Cerebellar cortex (tissue), 1 donor: ENCODE data around the gene RBCK1.
"Not testable (repeated sequence)": the region's sequence is repeated elsewhere in the genome, so short reads cannot be mapped to it uniquely, and the experiment has no call there.

Source experiments
- DNase-seq: peaks from one replicate; pipeline ENCODE4 v3.0.0-alpha.2; 2015; ENCODE audit warnings: low spot score

The RBCK1 gene

DNA sequence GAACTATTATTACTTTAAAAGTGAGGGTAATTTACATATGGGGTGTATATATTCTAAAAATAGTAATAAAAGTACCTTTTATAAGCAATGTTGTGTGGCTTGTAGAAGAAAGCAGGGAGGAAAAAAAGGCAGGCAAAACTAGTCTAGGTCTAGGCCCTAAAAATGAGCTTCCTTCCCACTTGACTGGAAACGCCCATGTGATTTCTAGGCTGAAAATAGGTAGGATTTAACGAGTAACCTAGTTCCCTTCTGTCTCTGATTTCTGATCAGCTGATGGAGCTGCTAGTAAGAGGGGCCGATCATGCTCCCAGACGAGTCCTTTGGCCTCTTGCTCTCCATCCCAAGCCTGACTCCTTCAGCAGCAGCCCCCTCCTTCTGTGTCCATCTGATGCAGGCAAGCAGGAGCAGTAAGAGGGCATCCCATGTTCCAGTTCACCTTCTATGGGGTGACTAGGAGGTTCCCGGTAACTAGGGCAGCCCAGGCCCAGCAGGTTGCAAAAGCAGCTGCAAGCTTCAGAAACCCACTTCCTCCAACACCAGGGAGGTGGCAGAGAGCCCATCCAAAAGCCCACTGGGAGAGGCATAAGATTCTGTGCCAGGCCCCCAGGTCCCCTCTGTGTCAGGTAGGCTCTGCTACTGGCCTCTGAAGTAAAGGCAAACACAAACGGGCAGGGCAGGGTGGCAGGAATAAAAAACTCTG is 29.8 kb downstream of the RBCK1 start:
- DNase-seq: no peak

DNA sequence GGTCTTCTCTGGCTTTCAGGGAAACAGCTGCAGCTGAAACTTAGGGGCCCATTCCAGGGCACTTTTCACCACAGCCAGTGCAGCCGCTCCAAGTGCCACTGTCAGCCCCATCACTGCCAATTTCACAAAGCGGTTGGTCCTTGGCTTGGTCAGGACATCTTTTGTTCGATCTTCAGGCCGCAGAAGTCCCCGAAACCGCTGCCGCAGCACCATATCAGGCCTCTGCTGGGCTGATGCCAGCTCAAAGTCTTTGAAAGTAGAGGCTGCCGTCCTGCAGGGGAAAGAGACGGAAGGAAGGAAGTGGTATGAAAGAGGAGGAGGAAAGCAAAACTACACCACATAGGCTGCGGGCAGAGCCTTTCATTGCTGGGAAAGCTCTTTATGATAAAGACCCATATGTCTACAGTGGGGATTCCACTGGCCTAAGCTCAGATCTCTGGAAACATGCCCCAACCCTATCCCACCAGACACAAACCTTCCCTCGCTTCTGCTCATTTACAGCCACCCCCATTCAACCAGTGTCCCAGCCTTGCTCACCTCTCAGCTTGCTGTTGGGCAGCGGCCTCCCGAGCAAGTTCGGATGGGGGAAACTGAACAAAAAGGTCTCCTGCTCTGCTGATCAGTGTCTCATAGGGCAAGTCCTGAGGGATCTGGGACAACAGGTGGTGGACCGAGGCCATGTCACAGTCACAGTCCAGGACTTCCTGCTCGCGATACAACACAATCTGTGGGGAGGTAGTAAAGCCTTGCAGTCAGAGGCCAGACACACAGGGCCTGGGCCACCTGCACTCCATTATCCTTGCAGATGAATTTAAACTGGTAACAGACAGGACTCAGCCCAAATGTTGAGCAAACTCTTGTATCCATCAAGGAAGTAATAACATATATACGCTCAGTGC is 30.7 kb downstream of the RBCK1 start:
- DNase-seq: no peak

DNA sequence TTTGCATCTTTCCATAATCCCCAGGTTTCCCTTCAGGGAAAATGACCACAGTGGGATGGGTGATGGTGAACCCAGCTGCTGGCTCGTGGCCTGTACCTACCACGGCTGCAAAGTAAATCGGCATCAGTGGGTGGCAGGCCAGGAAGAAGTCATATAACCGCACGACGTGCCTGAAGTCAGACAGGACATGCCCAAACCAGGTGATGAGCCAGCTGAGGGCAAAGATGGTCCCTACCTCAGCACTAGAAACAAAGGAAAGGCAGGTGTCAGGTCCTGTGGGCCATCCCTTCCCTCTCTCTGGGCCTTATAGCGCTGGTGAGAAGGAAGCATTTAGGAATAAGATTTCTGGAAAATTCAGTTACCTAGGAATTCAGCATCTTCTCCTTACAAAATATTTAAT is 32.0 kb downstream of the RBCK1 start:
- no peak for DNase-seq

DNA sequence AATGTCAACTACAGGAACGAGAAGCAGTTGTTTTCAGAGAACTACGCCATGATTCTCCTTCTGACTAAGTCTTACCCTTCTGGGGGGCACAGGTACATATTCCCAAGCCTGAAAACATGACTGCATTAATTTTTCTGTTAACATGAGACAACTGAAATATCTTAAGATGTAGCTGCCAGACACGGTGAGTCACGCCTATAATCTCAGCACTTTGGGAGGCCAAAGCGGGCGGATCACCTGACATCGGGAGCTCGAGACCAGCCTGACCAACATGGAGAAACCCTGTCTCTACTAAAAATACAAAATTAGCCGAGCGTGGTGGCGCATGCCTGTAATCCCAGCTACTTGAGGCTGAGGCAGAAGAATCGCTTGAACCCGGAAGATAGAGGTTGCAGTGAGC is 32.5 kb downstream of the RBCK1 start:
- DNase-seq: no peak

DNA sequence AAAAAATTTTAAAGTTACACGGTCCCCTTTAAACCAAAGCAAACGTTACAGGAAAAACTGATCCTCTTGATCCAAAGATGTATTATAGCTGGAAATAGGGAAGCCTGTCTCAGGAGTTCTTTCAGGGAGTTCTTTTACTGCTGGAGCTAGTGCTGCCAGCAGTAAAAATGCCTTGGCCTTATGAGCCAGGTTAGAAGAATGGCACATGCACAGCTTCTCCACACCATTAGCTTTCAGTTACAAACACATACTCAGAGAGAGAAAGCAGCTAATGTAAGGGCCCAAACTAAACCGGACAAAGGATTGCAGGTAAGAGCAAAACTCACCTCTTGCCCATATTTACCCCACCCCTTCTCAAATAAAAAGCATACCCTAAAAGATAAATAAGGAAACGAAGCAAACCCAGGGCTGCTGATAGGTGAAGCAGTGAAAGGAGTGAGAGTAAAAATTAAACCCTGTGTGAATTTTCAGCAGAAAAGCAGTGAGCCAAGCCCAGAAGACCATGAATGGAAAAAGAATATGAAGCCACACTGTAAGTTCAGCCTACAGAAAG is 35.2 kb downstream of the RBCK1 start:
- DNase-seq: peak; percentile 29

DNA sequence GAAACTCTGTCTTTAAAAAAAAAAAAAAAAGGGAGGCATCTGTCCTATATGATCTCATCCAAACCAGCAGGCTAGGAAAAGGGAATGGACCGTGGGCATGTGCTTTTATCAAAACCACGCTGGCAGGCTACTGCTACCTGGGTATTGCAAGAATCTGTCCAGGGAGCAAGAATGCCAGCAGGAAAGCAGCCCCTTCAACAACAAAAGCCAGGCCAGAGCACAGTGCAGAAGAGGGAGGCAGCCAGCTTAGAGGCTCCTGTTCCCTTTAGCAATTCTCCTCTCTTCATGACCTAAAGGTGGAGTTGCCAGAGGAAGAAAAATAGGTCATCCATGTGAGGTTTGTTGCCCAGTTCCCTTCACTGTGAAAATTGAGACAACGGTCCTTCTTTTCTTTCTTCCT is 36.0 kb downstream of the RBCK1 start:
- DNase-seq: peak; percentile 80

DNA sequence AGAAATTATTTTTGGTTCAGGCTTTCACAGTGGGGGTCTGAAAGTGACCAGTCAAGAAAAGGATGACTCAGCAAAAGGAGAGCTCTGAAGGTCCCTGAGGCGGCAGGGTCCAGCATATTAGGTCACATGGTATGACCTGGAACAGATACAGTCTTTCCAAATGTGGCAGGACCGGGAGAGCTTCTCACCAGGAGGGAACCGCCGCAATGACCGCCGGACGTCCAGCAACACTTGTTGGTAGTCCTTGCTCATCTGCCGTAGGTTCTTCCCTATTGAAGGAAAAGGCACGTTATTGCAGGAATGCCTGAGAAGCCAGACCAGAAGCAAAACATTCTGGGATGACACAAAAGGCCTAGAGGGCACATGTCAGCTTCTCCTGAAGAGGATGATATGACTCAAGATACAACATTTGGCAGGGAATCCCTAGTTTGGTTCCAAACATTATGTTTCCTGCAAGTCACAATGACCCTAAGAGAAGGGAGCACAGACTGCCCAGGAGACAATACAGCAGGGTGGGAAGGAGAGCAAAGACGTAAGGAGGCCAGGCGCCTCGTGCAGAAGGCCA is 36.8 kb downstream of the RBCK1 start:
- DNase-seq: peak; percentile 71

DNA sequence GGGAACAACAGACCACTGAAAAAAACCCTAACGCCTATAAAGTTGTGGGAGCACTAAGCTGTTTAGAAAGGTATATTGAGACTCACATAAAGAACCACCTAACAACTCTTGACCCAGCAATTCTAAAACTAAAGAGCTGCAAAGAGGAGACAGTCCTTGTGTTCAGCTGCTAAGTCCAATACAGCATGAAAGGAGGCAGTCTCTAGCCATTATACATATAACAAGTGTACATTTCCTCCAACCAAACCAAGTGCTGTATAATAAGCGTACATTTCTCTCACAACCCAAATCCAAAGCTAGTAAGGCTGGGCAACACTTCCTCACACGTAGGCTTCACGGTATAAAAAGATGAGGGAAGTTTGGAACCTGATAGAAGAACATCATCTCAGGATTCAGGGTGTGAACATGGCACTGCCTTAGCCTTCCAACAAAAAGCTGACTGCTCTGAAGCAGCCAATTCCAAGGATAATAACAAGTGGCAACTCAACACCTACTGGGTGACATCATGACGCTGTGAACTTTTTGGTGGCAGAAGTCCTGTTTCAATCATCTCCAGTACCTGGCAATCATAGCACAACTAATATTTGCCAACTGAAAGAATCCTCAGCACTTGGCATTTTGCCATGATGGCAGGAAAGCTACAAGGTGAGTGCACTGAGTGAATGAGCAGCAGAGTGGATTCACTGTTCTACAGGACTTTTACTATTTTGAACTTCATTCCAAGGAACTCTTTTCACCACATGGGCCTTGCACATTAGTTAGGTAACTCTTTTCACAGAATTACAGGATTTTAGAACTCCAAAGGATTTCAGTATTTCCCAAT is 37.6 kb downstream of the RBCK1 start:
- DNase-seq: no peak

DNA sequence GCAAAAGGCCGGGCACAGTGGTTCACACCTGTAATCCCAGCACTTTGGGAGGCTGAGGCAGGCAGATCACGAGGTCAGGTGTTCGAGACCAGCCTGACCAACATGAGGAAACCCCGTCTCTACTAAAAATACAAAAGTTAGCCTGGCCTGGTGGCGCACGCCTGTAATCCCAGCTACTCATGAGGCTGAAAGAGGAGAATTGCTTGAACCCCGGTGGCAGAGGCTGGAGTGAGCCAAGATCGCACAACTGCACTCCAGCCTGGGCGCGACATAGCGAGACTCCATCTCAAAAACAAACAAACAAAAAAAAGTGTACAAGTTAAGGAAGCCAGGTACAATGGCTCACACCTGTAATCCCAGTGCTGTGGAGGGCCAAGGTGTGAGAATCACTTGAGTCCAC is 43.9 kb downstream of the RBCK1 start:
- DNase-seq: not testable (repeated sequence)

DNA sequence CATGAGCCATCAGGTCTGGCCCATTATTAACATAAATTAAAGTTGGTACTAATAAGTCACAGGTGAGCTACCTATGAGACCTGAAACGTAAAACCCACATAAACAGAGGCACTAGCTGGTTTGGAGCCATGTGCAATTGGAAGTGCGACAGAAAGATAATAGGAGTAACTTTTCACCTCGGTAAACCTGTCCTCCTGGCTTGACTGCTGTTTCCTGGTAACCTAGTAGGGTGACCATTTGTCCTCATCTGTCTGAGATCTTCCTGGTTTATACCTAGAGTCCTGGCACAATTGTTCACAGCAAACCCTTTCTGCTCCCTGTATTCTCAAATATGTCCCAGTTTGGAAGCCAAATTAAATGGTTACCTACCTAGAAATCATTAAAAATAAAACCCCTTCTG is 46.9 kb downstream of the RBCK1 start:
- no peak for DNase-seq

DNA sequence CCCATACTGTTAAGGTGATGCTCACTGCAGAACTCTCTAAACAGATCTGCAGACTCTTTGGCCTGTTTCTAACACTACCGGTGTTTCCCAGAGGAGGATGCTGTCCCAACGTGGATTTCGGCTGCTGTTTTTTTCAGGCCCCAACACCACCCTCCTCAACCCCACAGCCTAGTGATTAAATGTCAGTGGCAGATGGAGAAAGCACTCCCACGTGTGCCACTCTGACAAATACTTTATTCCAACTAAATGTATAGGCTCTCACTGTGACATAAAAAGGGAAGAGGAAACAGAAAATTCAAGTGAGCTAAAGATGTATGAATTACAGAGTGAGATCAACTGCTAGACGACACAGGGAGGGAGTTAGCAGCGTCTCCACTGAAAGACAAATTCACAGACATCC is 50.7 kb downstream of the RBCK1 start:
- DNase-seq: no peak

DNA sequence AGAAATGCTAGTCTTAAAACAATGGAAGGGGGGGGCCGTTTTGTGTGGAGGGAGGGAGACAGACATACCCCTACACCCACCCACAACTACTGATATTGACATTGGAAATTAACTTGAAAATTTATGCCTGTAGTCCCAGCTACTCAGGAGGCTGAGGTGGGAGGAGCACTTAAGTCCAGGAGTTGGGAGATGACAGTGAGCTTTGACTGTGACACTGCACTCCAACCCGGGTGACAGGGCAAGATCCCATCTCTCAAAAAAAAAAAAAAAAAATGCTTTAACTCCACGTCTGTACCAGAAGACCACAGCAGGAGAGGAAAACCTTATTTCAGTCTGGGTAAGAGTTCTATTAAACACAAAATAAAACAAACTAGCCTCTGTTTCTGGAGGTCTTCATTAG is 52.1 kb downstream of the RBCK1 start:
- no peak for DNase-seq

DNA sequence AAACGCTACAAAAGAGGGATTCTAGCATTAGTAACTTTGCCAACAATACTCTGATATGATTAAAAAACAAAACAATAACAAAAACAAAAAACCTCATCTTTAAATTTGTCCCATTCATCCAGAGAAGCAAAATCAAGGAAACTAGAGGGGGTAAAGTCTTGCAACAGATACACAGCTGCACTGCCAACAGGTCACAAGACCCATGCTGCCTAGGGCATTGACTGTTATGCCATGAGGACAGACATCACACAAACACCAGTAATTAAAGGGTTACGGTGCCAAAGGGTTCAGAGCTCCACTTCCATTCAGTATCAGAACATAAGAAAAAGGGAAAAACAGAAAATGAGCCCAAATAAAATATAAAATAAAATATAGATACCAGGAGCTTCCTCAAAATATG is 52.6 kb downstream of the RBCK1 start:
- no peak for DNase-seq

DNA sequence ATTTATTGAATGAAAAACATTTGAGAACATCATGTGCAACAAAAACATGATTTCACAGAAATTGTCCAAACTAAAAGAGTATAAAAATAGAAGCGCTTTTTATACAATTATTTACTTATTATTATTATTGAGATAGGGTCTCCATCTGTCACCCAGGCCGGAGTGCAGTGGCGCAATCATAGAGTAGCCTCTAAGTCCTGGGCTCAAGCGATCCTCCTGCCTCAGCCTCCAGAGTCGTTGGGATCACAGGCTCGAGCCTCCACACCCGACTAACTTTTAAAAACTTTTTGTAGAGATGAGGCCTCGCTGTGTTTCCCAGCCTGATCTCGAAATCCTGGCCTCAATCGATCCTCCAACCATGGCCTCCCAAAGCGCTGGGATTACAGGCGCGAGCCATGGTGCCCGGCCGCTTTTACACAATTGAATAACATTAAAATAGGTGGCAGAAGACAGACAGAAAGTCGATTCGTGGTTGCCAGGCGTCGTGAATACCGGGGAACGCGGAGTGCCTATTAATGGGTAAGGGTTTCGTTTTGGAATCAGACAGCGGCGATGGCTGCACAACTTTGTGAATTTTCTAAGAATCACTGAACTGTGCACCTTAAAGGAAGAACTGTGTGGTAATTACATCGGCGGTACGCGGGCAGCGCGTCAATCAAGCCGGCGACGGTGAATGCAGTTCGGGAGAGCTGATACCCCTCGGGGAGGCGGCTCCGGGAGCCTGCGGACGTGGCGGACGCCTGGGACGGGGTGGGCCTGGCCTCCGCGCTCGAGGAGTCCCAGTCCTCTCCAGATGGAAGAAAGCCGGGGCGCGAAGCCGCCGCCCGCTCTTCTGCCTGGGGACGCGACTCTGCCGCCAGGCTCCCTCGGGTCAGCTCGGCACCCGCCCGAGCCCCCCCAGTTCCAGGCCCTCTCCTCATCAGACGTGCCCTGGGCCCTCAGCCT is 53.4 kb downstream of the RBCK1 start:
- no peak for DNase-seq

DNA sequence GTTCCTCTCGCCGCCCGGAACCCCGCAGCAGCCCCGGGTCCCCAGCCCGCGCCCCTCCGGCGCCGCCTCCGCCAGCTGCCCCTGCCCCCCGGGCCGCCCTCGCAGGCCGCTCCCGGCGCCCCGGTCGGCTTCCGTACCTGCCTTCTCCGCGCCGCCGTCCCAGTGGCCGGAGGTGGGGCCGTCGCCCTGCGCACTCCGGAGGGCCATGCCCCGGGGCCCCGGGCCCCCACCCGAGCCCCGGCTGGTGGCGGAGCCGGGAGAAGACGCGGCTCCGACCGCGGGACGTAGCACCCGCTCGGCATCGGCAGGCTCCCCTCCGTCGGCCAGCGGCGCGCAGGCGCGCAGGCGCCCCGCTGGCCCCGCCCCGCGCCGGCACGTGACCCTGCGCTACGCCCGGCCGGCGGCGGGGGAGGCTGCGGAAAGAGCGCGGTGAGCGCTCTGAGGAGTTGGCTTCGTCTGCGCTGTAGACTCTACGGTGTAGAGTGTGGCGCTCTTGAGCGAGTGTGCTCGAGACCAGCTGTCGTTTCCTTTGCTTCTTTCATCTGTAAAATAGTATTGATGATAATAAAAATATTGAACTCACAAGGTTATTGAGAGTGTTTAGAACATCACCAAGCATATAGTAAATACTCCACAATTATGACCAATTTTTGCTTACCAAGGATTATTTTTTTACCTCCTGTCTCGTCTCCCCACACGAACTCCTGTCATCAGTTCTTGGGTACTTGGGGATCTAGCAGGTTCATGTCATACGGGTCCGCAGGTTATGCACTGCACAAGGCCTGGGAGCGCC is 54.3 kb downstream of the RBCK1 start, which contains the start of gene TBC1D20:
TBC1D20 (minus strand) TSS at position 335 of the 793 bp plus-strand sequence; CDS start at position 207, 128 bp downstream.
- peak; percentile 89 for DNase-seq

DNA sequence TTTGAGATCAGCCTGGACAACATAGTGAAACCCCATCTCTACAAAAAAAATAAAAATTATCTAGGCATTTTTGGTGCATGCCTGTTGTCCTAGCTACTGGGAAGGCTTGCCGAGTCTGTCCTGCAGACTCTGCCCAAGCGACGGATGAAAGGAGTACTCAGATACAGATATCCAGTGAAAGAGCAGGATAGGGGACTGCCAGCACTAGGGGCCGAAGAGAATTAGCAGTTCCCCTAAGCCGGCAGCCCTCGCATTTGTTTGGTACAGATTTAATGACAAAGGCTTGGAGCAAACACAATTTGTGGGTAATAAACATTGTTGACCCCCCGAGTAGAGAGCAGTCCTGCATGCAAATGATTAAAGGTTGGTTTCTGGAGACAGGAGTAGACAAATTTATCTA is 59.7 kb downstream of the RBCK1 start:
- no peak for DNase-seq

DNA sequence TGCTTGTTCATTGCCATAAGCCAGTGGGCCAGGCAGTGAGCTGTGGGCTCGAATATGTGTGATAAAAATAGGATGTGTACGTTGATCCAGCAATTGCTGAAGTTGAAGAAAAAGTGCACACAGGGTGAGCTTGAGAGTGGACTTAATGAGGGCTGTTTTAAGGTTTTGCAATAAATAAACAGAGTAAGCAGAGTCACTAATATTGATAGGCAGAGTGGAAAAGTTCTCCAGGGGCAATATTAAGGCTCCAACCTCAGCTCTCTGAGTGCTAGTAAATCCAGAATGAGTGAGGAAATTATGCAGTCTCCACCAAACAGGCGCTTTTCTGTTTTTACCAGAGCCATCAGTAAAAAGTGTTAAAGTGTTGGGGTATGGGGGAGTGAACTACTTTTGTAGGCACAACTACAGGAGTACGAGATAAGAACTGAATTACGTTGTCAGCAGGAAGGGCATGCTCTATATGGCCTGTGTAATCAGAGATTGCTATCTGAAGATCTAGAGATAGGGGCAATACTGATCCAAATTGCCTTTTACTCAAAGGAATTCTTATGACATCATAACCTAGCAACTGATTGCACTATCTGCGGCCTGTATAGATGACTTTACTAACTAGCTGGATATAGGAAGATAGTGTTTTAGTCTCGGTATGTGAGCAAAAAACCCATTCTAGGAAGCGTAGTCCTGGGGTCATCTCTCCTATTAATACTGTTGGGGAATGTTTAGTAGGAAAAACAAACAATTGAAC is 61.8 kb downstream of the RBCK1 start:
- DNase-seq: no peak

DNA sequence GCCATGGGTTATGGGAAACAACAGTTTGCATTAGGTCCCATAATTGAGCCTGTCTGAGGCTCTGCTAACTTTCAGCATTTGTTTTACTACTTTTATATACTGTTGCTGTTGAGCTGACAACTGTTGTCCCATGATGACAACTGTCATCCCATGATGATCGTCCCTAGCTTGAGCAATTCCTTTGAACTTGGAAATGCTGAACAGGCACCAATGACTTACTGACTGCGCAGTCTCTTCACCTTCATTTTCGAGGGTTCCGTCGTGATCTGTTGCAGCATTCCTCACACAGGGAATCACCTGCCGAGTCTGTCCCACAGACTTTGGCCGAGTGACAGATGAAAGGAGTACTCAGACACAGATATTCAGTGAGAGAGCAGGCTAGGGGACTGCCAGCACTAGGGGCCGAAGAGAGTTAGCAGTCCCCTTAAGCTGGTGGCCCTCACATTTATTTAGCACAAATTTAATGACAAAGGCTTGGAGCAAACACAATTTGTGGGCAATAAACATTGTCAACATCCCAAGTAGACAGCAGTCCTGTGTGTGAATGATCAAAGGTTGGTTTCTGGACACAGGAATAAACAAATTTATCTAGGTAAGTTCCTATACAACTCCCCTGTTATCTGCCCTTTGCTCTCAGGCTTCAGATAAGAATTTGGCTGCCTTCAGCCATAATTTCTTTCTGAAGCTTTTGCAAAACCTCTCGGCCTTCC is 64.2 kb downstream of the RBCK1 start:
- DNase-seq: no peak
